GM12878 (cell line): ENCODE results near the gene LRP5.

Experiments
- CTCF ChIP-seq, 3 experiments: IDR thresholded peaks in 2 of 3; conservative IDR thresholded peaks in 1 of 3; 2 replicates each; pipeline ENCODE4 v1.5.1; 2011; ENCODE audit warnings: low read depth in 3 of 3, low read length in 3 of 3, mild to moderate bottlenecking in 3 of 3, control low read depth in 2 of 3, moderate library complexity in 2 of 3, inconsistent platforms in 1 of 3, mixed read lengths in 1 of 3; ENCODE audit not compliant: control insufficient read depth in 2 of 3, insufficient read depth in 1 of 3; ENCODE audit errors: extremely low read depth in 1 of 3
- EZH2 ChIP-seq: IDR thresholded peaks from 2 replicates; pipeline ENCODE4 v1.6.1; 2012; ENCODE audit warnings: low read depth, mild to moderate bottlenecking, control low read depth, inconsistent platforms, low read length, borderline replicate concordance; ENCODE audit not compliant: control insufficient read depth
- GABPA ChIP-seq: IDR thresholded peaks from 2 replicates; pipeline ENCODE4 v1.6.1; 2014; ENCODE audit warnings: antibody characterized with exemption, low read depth, mild to moderate bottlenecking, inconsistent platforms
- HCFC1 ChIP-seq: fragments of 150-350 bp; IDR thresholded peaks from 2 replicates; pipeline ENCODE4 v1.6.1; 2014; ENCODE audit warnings: low read length
- MYC ChIP-seq: IDR thresholded peaks from 2 replicates; pipeline ENCODE4 v1.6.1; 2011; ENCODE audit warnings: mild to moderate bottlenecking, low read length, moderate library complexity, inconsistent platforms; ENCODE audit not compliant: insufficient read depth, insufficient replicate concordance, insufficient read length, severe bottlenecking
- ZNF274 ChIP-seq: IDR thresholded peaks from one replicate; pipeline ENCODE4 v1.8.0; 2011; ENCODE audit not compliant: insufficient read length, insufficient read depth

- TF ChIP-seq ZNF274 = no peak
- no peak for TF ChIP-seq HCFC1
- TF ChIP-seq MYC = no peak
- TF ChIP-seq GABPA = no peak
- TF ChIP-seq CTCF (IDR thresholded peaks at IDR 0.05 in 2 of 3, conservative IDR thresholded peaks at IDR 0.05 in 1 of 3; ENCODE audit: control insufficient read depth in 2 of 3, extremely low read depth in 1 of 3, insufficient read depth in 1 of 3, low read depth in 3 of 3, low read length in 3 of 3) = no peak
- TF ChIP-seq EZH2 = no peak
Observed at GRCh38 chr11:68325183-68325906, 13.0 kb downstream of the LRP5 start.
